ENCODE measurements around the gene SAPCD1. TPM values are rescaled to one million over a fixed set of nuclear protein-coding genes. Genes with fewer than 3 reads are reported as not detected.

SAPCD1 gene
- total RNA-seq, 1 donor = 0.63 TPM

Other genes starting within 250 kb of the SAPCD1 start
- not detected for gene MCCD1, start 233.7 kb upstream of the SAPCD1 start, total RNA-seq
- 183 TPM for gene DDX39B, start 220.7 kb upstream of the SAPCD1 start, total RNA-seq
- gene ATP6V1G2, start 216.0 kb upstream of the SAPCD1 start, total RNA-seq = 0.73 TPM
- gene NFKBIL1, start 215.0 kb upstream of the SAPCD1 start, total RNA-seq = 9.8 TPM
- gene LTA, start 190.4 kb upstream of the SAPCD1 start, total RNA-seq = 2.5 TPM
- 230 TPM for gene TNF, start 187.1 kb upstream of the SAPCD1 start, total RNA-seq
- gene LTB, start 180.2 kb upstream of the SAPCD1 start, total RNA-seq = 191 TPM
- 200 TPM for gene LST1, start 176.4 kb upstream of the SAPCD1 start, total RNA-seq
- gene NCR3, start 169.7 kb upstream of the SAPCD1 start, total RNA-seq = 9.2 TPM
- 245 TPM for gene AIF1, start 147.4 kb upstream of the SAPCD1 start, total RNA-seq
- gene PRRC2A, start 141.9 kb upstream of the SAPCD1 start, total RNA-seq = 67.0 TPM
- gene BAG6, start 110.0 kb upstream of the SAPCD1 start, total RNA-seq = 81.3 TPM
- 3.0 TPM for gene APOM, start 106.8 kb upstream of the SAPCD1 start, total RNA-seq
- 14.6 TPM for gene C6orf47, start 101.9 kb upstream of the SAPCD1 start, total RNA-seq
- 11.9 TPM for gene GPANK1, start 97.7 kb upstream of the SAPCD1 start, total RNA-seq
- gene CSNK2B, start 96.6 kb upstream of the SAPCD1 start, total RNA-seq = 124 TPM
- 9.8 TPM for gene LY6G5B, start 92.7 kb upstream of the SAPCD1 start, total RNA-seq
- 1.2 TPM for gene LY6G5C, start 81.6 kb upstream of the SAPCD1 start, total RNA-seq
- gene ABHD16A, start 59.3 kb upstream of the SAPCD1 start, total RNA-seq = 36.9 TPM
- gene LY6G6F, start 55.8 kb upstream of the SAPCD1 start, total RNA-seq = 7.7 TPM
- gene LY6G6D, start 47.3 kb upstream of the SAPCD1 start, total RNA-seq = 1.0 TPM
- not detected for gene LY6G6C, start 40.9 kb upstream of the SAPCD1 start, total RNA-seq
- gene MPIG6B, start 39.3 kb upstream of the SAPCD1 start, total RNA-seq = 11.5 TPM
- gene DDAH2, start 33.4 kb upstream of the SAPCD1 start, total RNA-seq = 9.8 TPM
- 421 TPM for gene CLIC1, start 26.1 kb upstream of the SAPCD1 start, total RNA-seq
- gene MSH5, start 22.7 kb upstream of the SAPCD1 start, total RNA-seq = 6.1 TPM
- 0.31 TPM for gene VWA7, start 14.7 kb downstream of the SAPCD1 start, total RNA-seq
- gene VARS1, start 33.1 kb downstream of the SAPCD1 start, total RNA-seq = 12.3 TPM
- 15.4 TPM for gene LSM2, start 44.3 kb downstream of the SAPCD1 start, total RNA-seq
- 2.7 TPM for gene HSPA1L, start 52.6 kb downstream of the SAPCD1 start, total RNA-seq
- 16.6 TPM for gene HSPA1A, start 52.9 kb downstream of the SAPCD1 start, total RNA-seq
- gene HSPA1B, start 65.1 kb downstream of the SAPCD1 start, total RNA-seq = 13.3 TPM
- gene NEU1, start 100.2 kb downstream of the SAPCD1 start, total RNA-seq = 19.4 TPM
- gene SLC44A4, start 116.3 kb downstream of the SAPCD1 start, total RNA-seq = 0.10 TPM
- gene EHMT2, start 135.0 kb downstream of the SAPCD1 start, total RNA-seq = 14.4 TPM
- gene ZBTB12, start 139.4 kb downstream of the SAPCD1 start, total RNA-seq = 0.21 TPM
- gene C2, start 165.1 kb downstream of the SAPCD1 start, total RNA-seq = 2.5 TPM
- 3.1 TPM for gene CFB, start 183.4 kb downstream of the SAPCD1 start, total RNA-seq
- 47.8 TPM for gene NELFE, start 196.3 kb downstream of the SAPCD1 start, total RNA-seq
- gene SKIC2, start 196.5 kb downstream of the SAPCD1 start, total RNA-seq = 44.8 TPM
- gene DXO, start 209.5 kb downstream of the SAPCD1 start, total RNA-seq = 16.1 TPM
- 0.94 TPM for gene C4A, start 219.4 kb downstream of the SAPCD1 start, total RNA-seq